Gastrocnemius medialis (tissue), 4 donors: ENCODE measurements around the gene CPXM1.

Source experiments
- CTCF ChIP-seq, 5 experiments: fragments of 450-650 bp in 3 of 5; fragments of 200-600 bp in 2 of 5; sonication (generic) in 2 of 5; IDR thresholded peaks in 4 of 5; conservative IDR thresholded peaks in 1 of 5; 1 replicate in 4 of 5; 2 replicates in 1 of 5; pipeline ENCODE4 v1.5.1; 2016 to 2019; ENCODE audit warnings: antibody characterized with exemption in 5 of 5, mild to moderate bottlenecking in 3 of 5, moderate library complexity in 3 of 5
- POLR2A ChIP-seq, 2 donors: fragments of 450-650 bp; IDR thresholded peaks; one replicate each; pipeline ENCODE4 v1.6.1; 2017; ENCODE audit warnings: antibody characterized with exemption in 2 of 2, mild to moderate bottlenecking in 2 of 2, moderate library complexity in 2 of 2

GRCh38 chr20:2748551-2749342 lies 51.7 kb downstream of the CPXM1 start:
- no peak for TF ChIP-seq CTCF (IDR thresholded peaks at IDR 0.05 in 4 of 5, conservative IDR thresholded peaks at IDR 0.05 in 1 of 5)
- TF ChIP-seq POLR2A (IDR thresholded peaks at IDR 0.05), result no peak
